ENCODE results near the gene SCNN1A.

Gene SCNN1A

DNA sequence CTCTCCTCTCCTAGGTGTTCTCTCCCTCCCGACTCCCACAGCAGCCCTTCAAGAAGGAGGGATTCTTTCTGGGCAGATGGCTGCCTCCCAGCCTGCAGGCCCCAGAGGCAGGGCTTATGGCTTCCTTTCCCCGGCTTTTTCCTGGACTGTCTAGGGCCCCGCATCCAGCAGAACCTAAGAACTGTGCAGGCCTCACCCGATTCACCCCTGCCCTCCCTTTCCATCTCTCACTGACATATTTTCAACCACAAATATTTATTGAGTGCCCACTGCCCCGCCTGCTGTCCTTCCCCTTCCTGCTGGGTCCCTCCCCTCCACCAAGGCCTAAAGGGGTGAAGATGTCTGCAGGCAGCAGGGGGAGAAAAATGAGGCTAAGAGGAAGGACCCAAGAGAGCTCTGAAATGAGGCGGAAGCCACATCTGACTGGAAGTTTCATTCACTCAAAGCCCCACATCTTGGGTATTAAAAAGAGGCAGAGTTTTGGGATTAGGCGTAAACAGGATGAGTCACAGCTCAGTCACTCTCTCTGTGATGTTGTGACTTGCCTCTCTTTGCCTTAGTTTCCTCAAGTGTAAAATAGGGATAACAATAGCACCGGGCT, 2.9 kb downstream of the SCNN1A start:
- H3K4me1 ChIP-seq (ENCODE audit: insufficient read depth, low read length): peaks cover 56% of the 10 kb centered on the region
- peak overlapping the region; percentile 91 for H3K4me3 ChIP-seq (ENCODE audit: low read length)
- peaks cover 8% of the 10 kb centered on the region; the same call in 1 of the 2 replicates for H3K36me3 ChIP-seq (ENCODE audit: insufficient read depth, low read depth, low read length)
- H3K27ac ChIP-seq (ENCODE audit: low read length): peak overlapping the region; percentile 60
- H3K9me3 ChIP-seq (ENCODE audit: insufficient read depth, low read depth, low read length): no peaks in the 10 kb centered on the region
- H3K27me3 ChIP-seq (ENCODE audit: insufficient read depth, low read length): no peaks in the 10 kb centered on the region
- peak overlapping the region; percentile 77 for H3K9ac ChIP-seq (ENCODE audit: low read depth, low read length)

DNA sequence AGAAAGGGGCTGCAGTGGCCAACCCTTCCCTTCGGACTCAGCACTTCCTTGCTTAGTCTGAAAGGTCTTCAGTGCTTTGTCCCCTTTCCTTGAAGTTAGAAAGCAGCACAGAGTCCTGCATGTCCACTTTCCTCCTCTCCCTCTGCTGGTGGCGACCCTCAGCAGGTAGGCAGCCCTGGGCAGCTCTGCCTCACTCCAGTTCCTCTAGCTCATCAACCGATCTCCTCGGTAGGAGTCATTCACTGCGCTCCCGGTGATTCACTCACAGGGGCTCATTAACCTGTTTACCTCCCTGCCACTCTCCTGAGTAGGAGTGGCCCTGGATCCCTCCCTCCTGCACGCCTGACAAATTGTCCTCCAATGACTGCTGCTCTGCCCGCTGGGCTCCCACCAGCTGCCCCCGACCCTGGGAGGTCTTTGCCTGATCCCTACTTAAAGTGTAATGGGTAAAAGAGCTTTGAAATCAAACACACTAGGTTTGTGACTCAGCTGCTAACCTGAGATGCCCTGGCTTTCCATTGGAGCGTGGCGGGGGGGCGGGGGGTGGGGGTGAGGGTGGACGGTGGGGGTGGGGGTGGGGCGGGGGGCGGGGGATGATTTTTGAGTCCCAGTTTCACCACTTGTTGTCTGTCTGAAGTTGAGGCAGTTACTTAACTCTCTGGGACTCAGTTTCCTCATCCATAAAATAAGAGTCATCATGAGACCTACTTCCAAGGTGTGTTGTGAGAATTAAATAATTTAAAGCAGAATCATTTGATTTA, 4.2 kb downstream of the SCNN1A start:
- H3K4me3 ChIP-seq (ENCODE audit: low read length): peak overlapping the region; percentile 53
- no peaks in the 10 kb centered on the region for H3K9me3 ChIP-seq (ENCODE audit: insufficient read depth, low read depth, low read length)
- peaks cover 43% of the 10 kb centered on the region for H3K4me1 ChIP-seq (ENCODE audit: insufficient read depth, low read length)
- peak overlapping the region; percentile 72; the same call in 1 of the 2 replicates for H3K9ac ChIP-seq (ENCODE audit: low read depth, low read length)
- no peaks in the 10 kb centered on the region for H3K27me3 ChIP-seq (ENCODE audit: insufficient read depth, low read length)
- H3K36me3 ChIP-seq (ENCODE audit: insufficient read depth, low read depth, low read length): peaks cover 17% of the 10 kb centered on the region
- H3K27ac ChIP-seq (ENCODE audit: low read length): no peak overlapping the region

GRCh38 chr12:6370576-6370935, 4.8 kb downstream of the SCNN1A start:
- Histone ChIP-seq H3K27me3 (ENCODE audit: insufficient read depth, low read length) (no peaks in the 10 kb centered on the region), H3K4me3 (ENCODE audit: low read length) (peak overlapping the region; percentile 53), H3K4me1 (ENCODE audit: insufficient read depth, low read length) (peaks cover 38% of the 10 kb centered on the region), H3K27ac (ENCODE audit: low read length) (no peak overlapping the region), H3K36me3 (ENCODE audit: insufficient read depth, low read depth, low read length) (peaks cover 19% of the 10 kb centered on the region), H3K9ac (ENCODE audit: low read depth, low read length) (peak overlapping the region; percentile 72; the same call in 1 of the 2 replicates), H3K9me3 (ENCODE audit: insufficient read depth, low read depth, low read length) (no peaks in the 10 kb centered on the region)

DNA sequence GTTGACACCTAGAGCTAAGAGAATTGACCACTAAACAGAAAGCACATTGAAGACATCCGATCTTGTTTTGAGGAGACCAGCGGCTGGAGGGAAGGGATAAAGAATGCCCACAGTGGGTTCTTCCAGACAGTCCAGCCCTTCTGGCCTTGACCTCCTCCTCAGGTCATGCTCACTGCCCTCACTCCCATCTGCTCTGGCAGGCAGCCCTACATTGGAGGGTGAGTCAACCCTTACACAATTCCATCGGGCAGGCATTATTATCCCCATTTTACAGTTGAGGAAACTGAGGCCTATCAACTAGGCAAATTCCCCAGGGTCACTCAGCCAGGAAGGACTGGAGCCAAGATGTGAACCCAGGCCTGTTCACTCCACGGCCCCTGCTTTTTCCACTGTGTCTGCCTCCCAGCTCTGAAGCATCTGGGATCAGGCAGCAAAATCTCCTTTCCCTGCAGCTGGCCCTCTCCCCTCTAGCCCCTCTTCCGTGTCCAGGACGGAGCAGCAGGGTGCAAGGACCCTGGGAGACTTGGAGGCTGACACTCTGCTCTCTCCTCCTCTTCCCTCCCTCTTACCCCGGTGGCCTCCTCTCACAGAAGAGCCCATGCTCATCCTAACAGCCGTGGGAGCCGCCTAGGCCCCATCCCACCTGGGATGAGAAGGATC, 5.3 kb downstream of the SCNN1A start:
- H3K4me1 ChIP-seq (ENCODE audit: insufficient read depth, low read length): peaks cover 37% of the 10 kb centered on the region
- H3K9me3 ChIP-seq (ENCODE audit: insufficient read depth, low read depth, low read length): no peaks in the 10 kb centered on the region
- no peaks in the 10 kb centered on the region for H3K27me3 ChIP-seq (ENCODE audit: insufficient read depth, low read length)
- no peak overlapping the region for H3K4me3 ChIP-seq (ENCODE audit: low read length)
- H3K9ac ChIP-seq (ENCODE audit: low read depth, low read length): peak overlapping the region; percentile 72; the same call in 1 of the 2 replicates
- H3K36me3 ChIP-seq (ENCODE audit: insufficient read depth, low read depth, low read length): peaks cover 19% of the 10 kb centered on the region
- no peak overlapping the region for H3K27ac ChIP-seq (ENCODE audit: low read length)

- no peak overlapping the region for H3K4me3 ChIP-seq (ENCODE audit: low read length)
- peaks cover 19% of the 10 kb centered on the region for H3K36me3 ChIP-seq (ENCODE audit: insufficient read depth, low read depth, low read length)
- H3K4me1 ChIP-seq (ENCODE audit: insufficient read depth, low read length): peaks cover 32% of the 10 kb centered on the region
- no peaks in the 10 kb centered on the region for H3K27me3 ChIP-seq (ENCODE audit: insufficient read depth, low read length)
- no peaks in the 10 kb centered on the region for H3K9me3 ChIP-seq (ENCODE audit: insufficient read depth, low read depth, low read length)
- no peak overlapping the region for H3K27ac ChIP-seq (ENCODE audit: low read length)
- H3K9ac ChIP-seq (ENCODE audit: low read depth, low read length): 0 out of 2 replicates have a peak overlapping the region, but pooled peaks have one; percentile 24
Observed at GRCh38 chr12:6368906-6369525, 6.3 kb downstream of the SCNN1A start.

- Histone ChIP-seq H3K36me3 (ENCODE audit: insufficient read depth, low read depth, low read length) (peaks cover 19% of the 10 kb centered on the region), H3K4me1 (ENCODE audit: insufficient read depth, low read length) (peaks cover 31% of the 10 kb centered on the region), H3K9ac (ENCODE audit: low read depth, low read length) (0 out of 2 replicates have a peak overlapping the region, but pooled peaks have one; percentile 24), H3K4me3 (ENCODE audit: low read length) (no peak overlapping the region), H3K27me3 (ENCODE audit: insufficient read depth, low read length) (no peaks in the 10 kb centered on the region), H3K9me3 (ENCODE audit: insufficient read depth, low read depth, low read length) (no peaks in the 10 kb centered on the region), H3K27ac (ENCODE audit: low read length) (peak overlapping the region; percentile 48)
Observed at GRCh38 chr12:6367969-6368892, 7.1 kb downstream of the SCNN1A start.

- H3K27me3 ChIP-seq (ENCODE audit: insufficient read depth, low read length): no peaks in the 10 kb centered on the region
- H3K27ac ChIP-seq (ENCODE audit: low read length): no peak overlapping the region
- no peak overlapping the region for H3K4me3 ChIP-seq (ENCODE audit: low read length)
- H3K4me1 ChIP-seq (ENCODE audit: insufficient read depth, low read length): peaks cover 21% of the 10 kb centered on the region
- peaks cover 23% of the 10 kb centered on the region for H3K36me3 ChIP-seq (ENCODE audit: insufficient read depth, low read depth, low read length)
- H3K9ac ChIP-seq (ENCODE audit: low read depth, low read length): no peak overlapping the region
- H3K9me3 ChIP-seq (ENCODE audit: insufficient read depth, low read depth, low read length): no peaks in the 10 kb centered on the region
Observed at GRCh38 chr12:6367065-6367968, 8.0 kb downstream of the SCNN1A start.

DNA sequence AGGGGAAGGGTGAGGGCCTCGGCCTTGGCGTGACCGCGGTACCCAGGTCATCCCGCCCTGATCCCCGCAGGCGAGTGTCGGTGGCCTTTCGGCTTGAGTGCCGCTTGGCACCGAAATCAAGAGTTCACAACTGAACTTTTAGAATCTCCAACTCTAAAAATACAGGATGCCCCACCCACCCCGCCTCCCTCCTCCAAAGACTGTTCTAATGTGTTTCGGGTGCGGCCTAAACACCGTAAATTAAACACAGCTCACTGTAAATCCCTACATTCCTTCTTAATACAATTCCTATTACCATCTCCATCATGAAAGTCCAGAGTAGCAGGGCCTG, 11.4 kb downstream of the SCNN1A start:
- peaks cover 7% of the 10 kb centered on the region for H3K4me1 ChIP-seq (ENCODE audit: insufficient read depth, low read length)
- H3K9ac ChIP-seq (ENCODE audit: low read depth, low read length): peak overlapping the region; percentile 71; the same call in 1 of the 2 replicates
- no peaks in the 10 kb centered on the region for H3K9me3 ChIP-seq (ENCODE audit: insufficient read depth, low read depth, low read length)
- H3K27me3 ChIP-seq (ENCODE audit: insufficient read depth, low read length): no peaks in the 10 kb centered on the region
- peak overlapping the region; percentile 70; the same call in 1 of the 2 replicates for H3K4me3 ChIP-seq (ENCODE audit: low read length)
- H3K27ac ChIP-seq (ENCODE audit: low read length): no peak overlapping the region
- H3K36me3 ChIP-seq (ENCODE audit: insufficient read depth, low read depth, low read length): peaks cover 45% of the 10 kb centered on the region

DNA sequence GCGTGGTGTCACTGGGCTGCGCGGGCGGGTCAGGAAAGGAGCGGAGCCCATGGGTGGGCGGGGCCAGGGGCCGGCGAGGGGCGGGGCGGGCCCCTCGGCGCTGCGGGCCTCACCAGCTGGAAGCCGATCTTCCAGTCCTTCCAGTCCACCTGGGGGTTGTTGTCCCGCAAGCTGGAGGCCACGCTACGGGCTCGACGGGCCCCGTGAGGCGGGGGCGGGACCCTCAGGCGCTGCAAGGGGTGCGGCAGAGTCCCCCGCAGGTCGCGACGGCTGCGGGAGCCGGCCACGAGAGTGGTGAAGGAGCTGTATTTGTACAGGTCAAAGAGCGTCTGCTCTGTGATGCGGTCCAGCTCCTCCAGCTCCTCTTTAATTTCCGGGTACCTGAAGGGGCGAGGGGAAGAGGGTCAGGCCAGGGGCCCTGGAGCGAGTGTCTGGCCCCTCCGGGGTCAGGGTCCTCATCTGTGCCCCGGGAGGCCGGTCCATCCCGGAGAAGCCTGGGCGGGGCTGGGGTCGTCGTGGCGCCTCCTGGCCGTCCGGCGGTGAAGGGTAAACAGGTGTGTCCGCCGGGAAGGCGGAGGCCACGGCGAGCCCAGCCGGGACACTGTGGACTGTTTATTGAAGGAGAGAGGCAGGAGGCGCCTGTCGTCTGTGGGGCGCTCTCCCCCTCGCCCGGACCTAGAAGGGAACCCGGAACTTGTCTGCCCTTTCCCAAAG, 11.9 kb downstream of the SCNN1A start:
- Histone ChIP-seq H3K27me3 (ENCODE audit: insufficient read depth, low read length) (no peaks in the 10 kb centered on the region), H3K9ac (ENCODE audit: low read depth, low read length) (peak overlapping the region; percentile 71), H3K9me3 (ENCODE audit: insufficient read depth, low read depth, low read length) (no peaks in the 10 kb centered on the region), H3K4me1 (ENCODE audit: insufficient read depth, low read length) (peaks cover 3% of the 10 kb centered on the region), H3K27ac (ENCODE audit: low read length) (no peak overlapping the region), H3K4me3 (ENCODE audit: low read length) (peak overlapping the region; percentile 70; the same call in 1 of the 2 replicates), H3K36me3 (ENCODE audit: insufficient read depth, low read depth, low read length) (peaks cover 45% of the 10 kb centered on the region)

- H3K9me3 ChIP-seq (ENCODE audit: insufficient read depth, low read depth, low read length): no peaks in the 10 kb centered on the region
- no peak overlapping the region for H3K9ac ChIP-seq (ENCODE audit: low read depth, low read length)
- no peak overlapping the region for H3K4me3 ChIP-seq (ENCODE audit: low read length)
- H3K4me1 ChIP-seq (ENCODE audit: insufficient read depth, low read length): no peaks in the 10 kb centered on the region
- H3K27ac ChIP-seq (ENCODE audit: low read length): no peak overlapping the region
- H3K27me3 ChIP-seq (ENCODE audit: insufficient read depth, low read length): no peaks in the 10 kb centered on the region
- peaks cover 48% of the 10 kb centered on the region for H3K36me3 ChIP-seq (ENCODE audit: insufficient read depth, low read depth, low read length)
Observed at GRCh38 chr12:6363010-6363329, 12.4 kb downstream of the SCNN1A start.

Measured in iPS-20b (cell line).